GM19238 (cell line): ENCODE measurements around the gene PITPNC1.
A peak's percentile ranks its signal among the peaks of the same experiment; 100 is the strongest.
"Not testable (repeated sequence)": the region's sequence is repeated elsewhere in the genome, so short reads cannot be mapped to it uniquely, and the experiment has no call there.

Experiments
- DNase-seq: peaks from one replicate; pipeline ENCODE4 v3.0.0; 2011; ENCODE audit warnings: low spot score; ENCODE audit not compliant: insufficient read length

The PITPNC1 gene

DNA sequence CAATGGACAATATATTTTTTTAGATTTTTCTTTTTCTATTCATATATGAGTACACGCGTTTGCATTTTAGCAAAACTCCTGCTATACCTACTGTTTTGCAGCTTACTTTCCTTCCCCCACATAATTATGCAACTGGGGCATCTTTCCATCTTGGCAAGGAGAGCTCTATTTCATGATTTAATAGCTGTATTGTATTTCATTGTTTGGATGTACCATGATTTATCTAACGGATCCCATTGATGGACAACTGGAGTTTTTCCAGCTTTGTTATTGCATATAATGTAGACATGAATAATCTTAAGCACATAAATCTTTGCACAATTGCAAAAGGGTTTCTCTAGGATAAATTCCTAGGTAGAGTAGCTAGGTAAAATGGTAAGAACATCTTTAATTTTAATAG lies 133.9 kb downstream of the PITPNC1 start:
- no peak for DNase-seq

DNA sequence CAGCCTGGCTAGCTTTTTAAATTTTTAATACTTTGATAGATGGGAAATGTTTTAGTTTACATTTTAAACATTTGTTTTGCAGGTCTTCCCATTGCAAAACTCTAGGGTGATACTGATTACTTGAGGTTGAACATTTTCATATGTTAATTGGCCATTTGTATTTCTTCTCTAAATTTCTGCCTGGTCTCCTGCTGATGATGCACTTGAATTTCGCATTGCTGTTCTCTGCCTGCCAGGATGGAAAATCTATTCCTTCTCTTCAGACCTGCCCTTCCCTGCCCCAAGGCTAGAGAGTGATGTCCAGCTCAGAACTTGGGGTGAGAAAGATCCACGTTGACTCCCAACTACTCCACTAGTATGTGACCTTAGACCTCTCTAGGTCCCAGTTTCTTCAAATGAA lies 134.7 kb downstream of the PITPNC1 start:
- DNase-seq: no peak

DNA sequence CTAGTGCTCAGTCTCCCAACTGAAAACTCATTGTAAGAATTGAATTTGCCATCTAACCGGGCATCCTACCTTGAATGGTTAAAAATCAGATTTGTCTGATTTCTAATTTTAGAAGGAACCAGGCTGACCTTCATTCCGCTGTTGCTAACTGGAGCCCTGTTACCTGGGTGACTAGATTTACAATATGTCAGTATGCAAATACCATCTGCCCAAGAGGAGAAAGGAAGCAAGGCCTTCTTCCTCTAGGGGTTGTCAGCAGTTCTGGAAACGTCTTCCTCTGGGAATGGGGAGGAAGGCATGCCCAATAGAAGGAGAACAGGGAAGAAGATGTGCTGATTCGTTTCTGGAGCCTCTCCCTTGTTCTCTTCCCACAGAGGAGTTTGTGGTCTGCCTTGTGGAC lies 137.9 kb downstream of the PITPNC1 start:
- DNase-seq: no peak

DNA sequence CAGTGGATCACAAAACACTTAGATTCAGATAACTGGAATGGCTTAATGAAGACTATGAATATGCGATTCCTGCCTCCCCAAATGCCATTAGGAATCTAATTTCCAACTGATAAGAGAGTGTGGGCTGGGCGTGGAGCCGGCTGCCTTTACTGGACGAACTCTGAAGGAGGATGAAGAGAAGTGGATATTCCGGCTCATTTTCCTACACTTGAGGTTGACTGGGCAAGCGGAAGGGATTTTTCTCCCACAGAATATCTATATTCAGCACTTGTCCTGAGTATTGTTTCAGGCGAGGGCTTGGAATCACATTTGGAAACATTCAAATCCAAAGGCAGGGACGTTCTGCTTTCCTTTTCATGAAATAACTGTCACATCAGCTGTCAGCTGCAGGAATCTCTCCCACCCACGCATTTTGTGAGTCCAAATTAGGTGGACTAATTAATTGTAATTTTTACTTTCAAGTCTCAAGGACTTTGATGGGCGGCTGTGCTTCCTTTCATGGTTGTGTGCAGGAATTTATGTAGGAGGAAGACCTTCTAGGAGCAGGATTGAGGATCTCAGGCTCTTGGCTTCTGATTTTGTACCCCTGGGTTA lies 138.5 kb downstream of the PITPNC1 start:
- no peak for DNase-seq

DNA sequence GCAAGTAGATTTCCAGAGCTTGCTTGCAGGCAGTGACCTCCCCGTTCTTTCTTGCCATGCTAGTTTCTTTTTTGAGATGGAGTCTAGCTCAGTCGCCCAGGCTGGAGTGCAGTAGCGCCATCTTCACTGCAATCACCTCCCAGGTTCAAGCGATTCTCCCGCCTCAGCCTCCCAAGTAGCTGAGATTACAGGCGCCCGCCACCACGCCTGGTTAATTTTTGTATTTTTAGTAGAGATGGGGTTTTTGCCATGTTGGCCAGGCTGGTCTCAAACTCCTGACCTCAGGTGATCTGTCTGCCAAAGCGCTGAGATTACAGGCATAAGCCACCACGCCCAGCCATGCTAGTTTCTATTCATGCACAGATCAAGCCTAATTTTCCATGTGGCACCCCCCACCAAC lies 139.5 kb downstream of the PITPNC1 start:
- not testable (repeated sequence) for DNase-seq

DNA sequence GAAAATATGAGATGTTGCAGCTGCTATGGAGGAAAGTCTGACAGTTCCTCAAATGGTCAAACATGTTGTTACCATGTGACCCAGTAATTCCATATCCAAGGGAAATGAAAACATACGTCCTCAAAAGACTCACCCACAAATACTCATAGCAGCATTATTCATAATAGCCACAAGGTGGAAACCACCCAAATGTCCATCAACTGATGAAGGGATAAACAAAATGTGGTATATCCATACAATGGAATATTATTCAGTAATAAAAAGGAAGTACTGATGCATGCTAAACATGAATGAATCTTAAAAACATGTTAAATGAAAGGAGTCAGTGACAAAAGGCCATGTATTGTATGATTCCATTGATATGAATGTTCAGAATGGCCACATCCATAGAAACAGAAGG lies 140.2 kb downstream of the PITPNC1 start:
- DNase-seq: no peak

DNA sequence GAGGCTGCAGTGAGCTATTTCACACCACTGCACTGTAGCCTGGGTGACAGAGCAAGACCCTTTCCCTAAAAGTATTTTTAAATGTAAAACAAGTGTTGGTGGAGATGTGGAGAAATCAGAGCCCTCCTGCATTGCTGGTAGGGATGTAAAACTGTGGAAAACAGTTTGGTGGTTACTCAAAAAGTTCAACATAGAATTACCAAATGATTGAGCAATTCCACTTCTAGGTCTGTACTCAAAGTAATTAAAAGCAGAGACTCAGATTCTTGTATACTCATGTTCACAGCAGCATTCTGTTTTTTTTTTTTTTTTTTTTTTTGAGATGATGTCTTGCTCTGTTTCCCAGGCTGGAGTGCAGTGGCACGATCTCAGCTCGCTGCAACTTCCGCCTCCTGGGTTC lies 141.8 kb downstream of the PITPNC1 start:
- DNase-seq: no peak

DNA sequence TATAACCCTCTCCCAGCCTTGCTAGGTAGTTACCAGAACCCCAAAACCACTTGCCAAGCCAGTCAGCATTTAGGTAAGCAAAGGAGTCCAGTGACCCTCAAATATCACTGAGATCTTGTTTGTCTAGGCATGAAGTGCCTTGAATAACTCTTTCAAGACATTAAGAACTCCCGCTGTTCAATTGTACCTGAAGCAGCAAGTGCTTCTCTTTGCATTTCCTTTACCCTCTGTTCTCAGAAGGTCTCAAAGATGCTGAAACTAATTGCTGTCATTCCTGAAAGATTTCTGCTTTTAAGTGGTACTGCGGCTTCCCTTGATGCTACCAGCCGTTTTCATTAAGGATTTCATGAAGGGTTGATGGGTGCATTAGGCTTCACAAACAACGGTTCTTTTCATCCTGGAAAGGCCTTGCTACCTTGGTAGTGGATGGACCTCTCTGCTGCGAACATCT lies 142.7 kb downstream of the PITPNC1 start:
- DNase-seq: no peak

DNA sequence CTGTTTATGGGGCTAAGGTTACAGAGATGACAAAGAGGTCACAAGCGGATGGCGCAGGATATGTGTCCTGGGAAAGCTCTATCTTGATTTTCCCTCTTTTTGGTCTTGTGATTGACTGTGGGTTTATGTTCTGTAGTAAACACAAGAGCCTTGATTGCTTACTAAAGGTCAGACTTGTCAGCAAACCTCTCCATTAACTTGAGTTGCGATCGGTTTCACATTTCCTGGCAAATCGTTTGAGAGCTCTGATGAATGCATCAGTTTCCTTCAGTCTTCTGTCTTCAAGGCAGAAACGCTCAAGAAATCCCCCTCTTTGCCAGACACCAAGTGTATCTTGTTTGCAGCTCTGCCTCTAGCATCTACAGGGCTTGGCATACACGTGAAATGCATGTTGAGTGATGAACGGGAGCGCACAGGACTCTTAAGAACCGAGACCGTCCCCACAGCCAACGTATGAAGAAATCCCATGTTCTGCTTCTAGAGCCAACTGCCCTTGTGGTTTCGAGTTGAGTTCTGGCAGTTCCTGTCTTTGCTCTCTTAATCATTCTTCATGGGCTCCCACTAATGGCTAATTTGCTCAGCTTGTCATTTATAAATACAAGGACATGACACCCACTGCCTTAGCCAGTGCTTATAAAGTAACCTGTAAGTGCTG lies 143.3 kb downstream of the PITPNC1 start:
- no peak for DNase-seq

DNA sequence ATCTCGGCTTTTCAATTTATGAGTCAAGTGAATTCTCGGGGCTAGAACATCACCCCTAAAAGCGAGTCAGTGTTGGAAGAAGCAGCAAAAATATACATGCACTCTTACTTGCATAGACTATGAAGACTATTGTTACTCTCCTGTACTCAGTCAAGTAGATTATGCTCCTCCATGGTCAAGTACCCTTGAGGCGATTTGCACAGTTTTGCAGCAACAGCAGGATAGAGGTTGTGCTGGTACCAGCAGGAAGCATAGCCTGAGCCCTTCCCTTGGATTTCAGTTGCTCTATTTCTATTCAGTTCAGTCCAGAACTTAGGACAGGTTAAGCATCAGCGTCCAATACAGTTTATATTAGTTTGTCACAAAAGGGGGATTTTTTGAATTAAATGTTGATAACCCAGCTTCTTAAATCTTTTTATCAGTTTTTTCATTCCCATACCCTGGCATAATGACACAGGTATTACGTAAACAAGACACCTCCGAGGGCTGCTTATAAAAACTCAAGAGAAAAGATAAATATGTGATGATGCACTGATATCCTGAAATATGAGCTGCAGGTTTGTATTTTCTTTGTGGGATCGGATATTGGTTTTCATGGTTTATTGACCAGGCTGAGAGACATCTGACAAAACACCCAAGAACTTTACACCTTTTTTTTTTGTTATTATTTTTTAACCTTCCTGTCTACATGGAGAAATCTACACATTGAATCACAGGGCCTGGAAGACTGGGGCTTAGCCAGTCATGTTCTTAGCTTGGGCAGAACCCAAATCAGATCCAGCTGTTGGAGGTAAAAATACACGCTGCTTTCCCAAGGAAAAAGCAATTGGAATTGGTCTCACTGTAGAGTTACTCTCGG lies 144.1 kb downstream of the PITPNC1 start:
- no peak for DNase-seq

DNA sequence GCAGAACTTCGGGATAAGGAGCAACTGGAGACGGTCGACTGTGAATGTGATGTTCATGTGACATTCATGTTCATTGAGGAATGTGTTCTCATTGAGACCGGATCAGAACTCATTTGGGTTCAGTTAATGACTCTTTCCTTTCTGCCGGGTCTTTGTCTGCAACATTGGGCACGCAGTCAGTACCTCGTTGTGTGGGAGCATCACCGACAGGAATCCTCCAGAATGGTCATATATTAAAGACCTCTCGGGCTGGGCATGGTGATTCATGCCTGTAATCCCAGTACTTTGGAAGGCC lies 144.6 kb downstream of the PITPNC1 start:
- DNase-seq: no peak

DNA sequence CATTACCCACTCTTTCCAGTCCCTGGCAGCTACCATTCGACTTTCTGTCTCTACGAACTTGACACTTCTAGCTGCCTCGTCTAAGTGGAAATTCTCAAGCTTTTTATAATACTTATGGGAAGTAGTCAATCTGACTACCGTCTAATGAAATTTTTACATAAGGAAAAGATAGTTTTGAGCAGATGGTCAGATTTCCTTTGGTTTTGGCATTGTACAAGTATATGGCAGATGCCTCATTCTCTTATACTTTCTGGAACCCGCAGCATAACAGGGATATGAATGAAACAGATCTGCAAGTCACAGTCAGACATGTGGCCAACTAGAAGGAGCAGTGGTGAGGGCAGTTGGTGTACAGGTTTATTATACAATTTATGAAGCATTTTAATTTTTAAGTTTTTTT lies 146.0 kb downstream of the PITPNC1 start:
- DNase-seq: no peak

DNA sequence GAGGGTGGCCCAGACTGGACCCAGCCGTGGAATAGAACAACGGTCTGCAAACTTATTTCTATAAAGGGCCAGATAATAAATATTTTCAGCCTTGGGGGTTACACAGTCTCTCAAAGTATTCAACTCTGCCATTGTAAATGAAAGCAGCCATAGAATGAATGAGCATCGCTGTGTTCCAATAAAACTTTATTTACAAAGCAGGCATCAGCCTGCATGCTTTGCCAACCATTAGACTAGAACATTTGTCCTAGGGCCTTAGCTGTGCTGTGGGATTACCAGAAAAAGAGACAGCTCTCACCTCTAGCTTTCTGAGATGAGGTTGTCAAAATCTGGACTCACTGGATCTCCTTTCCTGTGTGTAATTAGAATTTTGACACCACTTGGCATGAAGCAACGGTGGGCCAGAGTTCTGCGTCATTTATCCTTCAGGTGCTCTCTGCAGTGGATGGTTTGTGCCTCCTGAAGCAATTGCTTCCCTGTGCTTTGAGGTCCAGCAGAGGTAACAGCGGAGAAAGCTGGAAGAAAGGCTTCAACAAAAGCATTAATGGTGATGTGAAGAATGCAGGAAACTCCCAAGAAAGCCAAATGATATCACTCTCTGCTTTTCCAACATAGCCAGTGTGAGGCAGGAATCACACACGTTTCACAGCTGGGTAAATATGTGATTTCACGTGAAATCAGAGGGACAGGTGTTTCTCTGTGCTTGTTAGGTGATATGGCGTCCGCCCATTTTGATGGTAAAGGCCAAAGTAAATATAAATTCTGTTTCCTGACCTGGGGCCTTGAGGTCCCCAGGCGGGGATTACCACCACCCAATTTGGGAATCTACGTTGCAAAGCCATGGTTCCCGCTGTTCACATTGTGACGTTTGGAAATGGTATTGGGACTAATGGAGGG lies 148.4 kb downstream of the PITPNC1 start:
- no peak for DNase-seq

DNA sequence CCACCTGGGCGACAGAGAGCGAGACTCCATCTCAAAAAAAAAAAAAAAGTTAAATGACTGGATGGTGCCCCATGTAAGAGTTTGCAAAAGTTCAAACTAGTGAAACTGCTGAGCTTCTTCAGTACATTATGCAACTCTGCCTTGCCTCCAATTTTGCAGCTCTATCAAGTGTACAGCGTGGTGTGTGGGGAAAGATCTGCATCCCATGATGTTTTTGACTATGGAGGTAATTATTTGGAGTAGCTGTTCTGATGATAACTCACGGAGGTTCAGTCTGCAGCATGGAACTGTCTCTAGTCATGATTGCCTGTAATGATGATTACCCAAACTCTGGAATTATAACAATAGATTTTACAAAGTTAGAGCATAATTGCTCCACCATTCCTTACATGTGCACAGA lies 149.6 kb downstream of the PITPNC1 start:
- no peak for DNase-seq

DNA sequence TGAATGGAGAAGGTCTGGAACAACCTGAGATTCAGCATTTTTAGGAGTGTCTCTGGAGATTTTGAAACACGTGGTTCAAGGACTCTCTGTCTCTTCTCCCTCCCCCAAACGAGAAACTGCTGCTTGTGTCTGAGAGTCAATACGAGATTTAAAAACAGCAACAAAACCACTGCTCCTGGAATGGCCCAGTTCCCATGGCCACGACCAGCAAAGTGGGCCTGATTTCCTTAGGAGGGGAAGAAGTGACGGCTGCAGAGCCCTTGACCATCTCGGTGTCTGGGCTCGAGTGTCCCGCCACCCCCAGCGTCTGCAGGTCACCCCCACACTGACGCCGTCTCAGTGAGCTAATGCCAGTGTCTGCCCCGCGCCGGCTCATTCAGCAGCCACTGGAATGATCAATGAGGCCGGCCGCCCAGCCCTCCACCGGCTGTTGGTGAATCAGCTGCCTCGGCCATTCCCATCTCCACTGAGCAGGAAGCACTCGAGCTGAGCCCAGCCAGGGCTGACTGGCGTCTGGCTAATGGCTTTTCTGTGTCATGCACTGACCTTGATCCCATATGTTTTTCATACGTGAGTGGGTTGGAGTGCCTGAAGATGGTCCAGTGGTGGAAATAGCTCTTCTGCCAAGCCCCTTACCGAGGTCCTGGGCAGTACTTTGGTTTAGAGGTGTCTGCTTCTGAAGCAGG lies 151.8 kb downstream of the PITPNC1 start:
- DNase-seq: no peak

DNA sequence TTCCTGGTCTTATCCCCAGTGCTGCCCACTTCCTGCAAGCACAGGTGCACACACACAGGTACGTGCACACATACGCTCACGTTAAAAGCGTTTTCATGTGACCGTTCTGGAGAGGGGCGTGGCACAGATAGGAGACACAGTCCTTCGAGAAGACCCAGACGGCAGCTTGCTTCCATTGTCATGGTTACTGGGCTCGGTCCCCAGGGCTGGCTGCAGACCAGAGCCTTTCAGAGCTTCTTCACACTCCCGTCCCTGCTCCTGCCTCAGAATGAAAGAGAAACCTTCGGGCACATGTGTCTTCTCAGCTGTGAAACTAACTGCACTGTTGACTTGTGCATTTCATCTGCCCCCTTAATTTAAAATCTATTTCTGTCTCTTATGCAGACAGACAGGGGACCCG lies 154.2 kb downstream of the PITPNC1 start:
- DNase-seq: peak; percentile 55

DNA sequence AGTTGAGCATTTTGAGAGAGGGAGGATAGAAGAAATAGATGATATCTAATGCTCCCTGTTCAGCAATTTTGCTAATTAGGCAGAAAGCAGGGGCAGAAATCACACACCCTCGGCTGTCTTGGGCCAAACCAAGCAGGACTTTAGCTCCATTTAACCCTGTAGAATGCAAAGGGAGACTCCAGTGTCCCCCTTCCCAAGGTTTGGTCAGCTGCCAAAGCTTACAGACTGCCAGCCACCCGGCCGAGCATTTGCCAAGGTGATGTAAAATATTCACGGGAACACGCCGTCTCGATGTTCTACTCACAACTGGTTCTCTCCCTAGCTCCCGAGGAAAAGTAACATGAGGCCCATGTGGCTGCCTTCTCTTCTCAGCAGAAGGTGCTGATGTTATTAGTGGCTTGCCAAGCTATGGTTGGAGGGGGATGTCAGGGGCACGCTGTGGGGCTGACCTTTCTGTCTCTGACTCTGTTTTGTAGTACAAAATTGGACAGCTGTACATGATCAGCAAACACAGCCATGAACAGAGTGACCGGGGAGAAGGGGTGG lies 155.3 kb downstream of the PITPNC1 start:
- DNase-seq: no peak

DNA sequence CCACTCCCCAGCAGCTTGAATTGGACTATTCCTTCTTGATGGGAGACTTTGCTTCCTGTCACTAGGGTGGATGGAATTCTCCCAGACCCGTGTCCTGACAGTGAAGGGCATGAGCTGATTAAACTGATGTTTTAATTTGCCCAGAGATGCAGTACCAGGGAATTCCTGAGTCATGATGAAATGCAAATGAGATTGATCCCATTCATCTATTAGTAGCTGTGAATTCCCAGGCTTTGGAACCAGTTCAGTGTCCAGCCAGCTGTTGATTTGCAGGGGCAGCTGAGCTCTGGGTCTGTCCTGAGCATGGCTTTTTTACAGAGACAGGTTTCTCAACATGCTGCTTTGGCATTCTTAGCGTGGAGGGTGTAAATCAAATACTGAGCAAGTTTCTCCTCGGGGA lies 157.9 kb downstream of the PITPNC1 start:
- no peak for DNase-seq

DNA sequence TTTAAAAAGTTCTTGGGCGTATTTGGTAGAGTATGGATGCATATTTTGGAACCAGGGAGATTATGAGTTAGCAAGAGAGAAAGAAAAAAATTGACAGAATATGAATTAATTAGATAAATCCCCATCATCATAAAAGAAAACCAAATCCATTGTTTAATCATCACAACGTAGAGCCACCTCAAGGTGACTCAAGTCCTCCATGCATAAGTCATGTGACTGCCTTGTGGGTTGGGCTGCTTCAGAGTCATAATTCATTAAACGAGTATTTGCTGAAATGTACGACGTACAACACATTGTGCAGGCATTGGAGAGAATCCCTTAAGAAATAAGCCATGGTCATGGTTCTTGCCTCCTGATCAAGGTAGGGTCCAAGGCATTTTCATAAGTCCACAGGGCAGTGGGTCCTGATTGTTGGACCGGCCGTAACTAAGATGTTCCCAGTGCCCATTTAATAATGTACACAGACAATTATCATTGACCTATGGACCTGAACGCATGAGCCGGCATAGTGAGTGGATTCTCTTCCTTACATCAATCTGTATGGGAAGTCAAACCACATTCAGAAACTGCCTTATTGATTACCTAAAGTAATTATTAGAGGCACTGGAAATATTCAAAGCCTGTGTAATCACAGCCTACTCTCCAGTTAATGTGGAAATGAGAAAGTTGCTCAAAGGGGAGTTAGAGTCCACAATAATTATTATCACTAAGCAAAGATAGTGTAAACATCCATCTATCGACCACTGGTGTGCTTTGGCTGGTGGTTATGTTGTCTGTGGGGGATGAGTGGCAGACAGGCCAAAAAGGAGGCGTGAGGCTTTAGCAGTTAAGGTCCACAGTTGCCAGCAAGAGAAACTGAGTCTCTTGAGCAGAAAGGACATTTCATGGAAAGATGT lies 165.4 kb downstream of the PITPNC1 start:
- no peak for DNase-seq
